Daoy (cell line): ENCODE data around the gene CACNB2. TPM values are rescaled to one million over a fixed set of nuclear protein-coding genes. Genes with fewer than 3 reads are reported as not detected.

Source experiments
- DNase-seq: peaks from one replicate; pipeline ENCODE4 v3.0.0-alpha.2; 2015; ENCODE audit warnings: low read depth
- total RNA-seq: library from RNA; depleted of rRNA; stranded (reverse); fragments of >200 nt; shearing (Covaris generic); gene quantifications from 2 replicates; pipeline ENCODE4 v1.2.3, GENCODE V29; 2014

The CACNB2 gene
- total RNA-seq, 1 experiment from 2014 or later: 0.06 TPM

GRCh38 chr10:18446205-18446604 lies 306.0 kb downstream of the CACNB2 start:
- no peak for DNase-seq

GRCh38 chr10:18449611-18450026 lies 309.4 kb downstream of the CACNB2 start:
- DNase-seq: no peak

DNA sequence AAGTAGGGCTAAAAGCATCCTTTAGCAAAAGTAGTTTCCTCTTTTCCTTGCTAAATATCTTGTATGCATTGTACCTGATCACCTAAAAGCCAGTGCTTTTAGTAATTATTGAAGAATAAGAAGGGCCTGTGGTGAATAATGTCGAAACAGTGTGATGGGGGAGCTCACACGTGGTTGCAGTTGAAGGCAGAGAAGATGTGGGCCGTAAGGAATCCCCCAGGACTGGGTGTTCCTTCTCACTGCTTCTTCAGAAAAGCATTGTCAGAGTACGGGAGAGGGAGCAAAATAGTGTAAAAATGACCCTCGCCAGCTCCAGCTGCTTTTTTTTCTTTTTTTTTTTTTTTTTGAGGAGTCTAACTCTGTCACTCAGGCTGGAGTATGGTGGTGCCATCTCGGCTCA lies 310.1 kb downstream of the CACNB2 start:
- DNase-seq: no peak

- no peak for DNase-seq
Measured at GRCh38 chr10:18455086-18455884, 315.1 kb downstream of the CACNB2 start.

GRCh38 chr10:18456984-18457383 lies 316.8 kb downstream of the CACNB2 start:
- DNase-seq: no peak

- no peak for DNase-seq
Measured at GRCh38 chr10:18460032-18460431, 319.8 kb downstream of the CACNB2 start.

- DNase-seq: no peak
Measured at GRCh38 chr10:18463673-18464211, 323.5 kb downstream of the CACNB2 start.

- no peak for DNase-seq
Measured at GRCh38 chr10:18469125-18469524, 328.9 kb downstream of the CACNB2 start.

- no peak for DNase-seq
Measured at GRCh38 chr10:18472977-18473376, 332.8 kb downstream of the CACNB2 start.

DNA sequence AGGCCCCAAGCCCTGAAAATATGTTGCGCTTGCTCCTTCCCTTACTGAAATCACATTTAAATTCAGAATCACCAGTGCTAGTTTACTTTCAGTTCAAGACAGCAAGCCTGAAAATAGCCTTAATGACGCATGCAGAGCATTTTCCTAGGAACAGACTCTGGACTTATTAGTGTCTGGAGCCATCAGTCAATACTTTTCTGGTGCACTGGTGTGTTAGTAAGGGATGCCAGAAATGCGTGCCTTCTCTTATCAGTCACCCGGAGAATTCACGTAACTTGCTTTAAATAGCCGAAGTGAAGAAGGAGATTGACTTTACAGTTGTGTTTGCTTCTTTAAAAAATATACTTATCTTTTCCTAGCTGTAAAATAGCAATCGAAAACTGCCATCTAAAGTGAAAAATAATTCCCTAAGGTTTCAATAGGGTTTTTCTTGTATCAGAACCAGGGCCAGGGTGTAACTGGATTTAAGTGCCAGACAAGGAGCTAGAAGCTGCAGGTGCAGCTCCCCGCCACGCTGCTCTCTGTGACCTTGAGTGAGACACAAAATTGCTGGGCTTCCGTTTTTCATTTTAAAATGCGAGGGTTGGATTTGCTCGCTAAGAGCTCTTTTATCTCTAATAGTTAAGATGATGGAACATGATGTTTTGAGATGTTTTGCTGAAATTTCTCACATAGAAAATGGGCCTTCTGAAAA lies 333.3 kb downstream of the CACNB2 start:
- no peak for DNase-seq

DNA sequence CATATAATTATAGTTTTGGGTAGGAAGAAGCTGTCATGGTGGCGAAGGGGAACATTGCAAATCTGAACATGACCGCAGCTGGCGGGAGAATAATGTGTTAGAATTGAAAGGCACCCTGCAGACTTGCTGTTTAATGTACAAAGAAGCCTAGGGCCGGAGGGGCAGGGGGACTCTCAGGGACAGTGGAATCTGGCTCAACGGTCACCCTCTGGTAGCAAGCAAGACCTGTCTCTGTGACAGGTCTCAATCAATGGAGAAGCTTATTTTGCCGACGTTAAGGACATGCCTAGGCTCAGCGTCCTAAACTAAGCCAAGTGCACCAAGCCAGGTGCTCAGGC lies 333.9 kb downstream of the CACNB2 start:
- no peak for DNase-seq

DNA sequence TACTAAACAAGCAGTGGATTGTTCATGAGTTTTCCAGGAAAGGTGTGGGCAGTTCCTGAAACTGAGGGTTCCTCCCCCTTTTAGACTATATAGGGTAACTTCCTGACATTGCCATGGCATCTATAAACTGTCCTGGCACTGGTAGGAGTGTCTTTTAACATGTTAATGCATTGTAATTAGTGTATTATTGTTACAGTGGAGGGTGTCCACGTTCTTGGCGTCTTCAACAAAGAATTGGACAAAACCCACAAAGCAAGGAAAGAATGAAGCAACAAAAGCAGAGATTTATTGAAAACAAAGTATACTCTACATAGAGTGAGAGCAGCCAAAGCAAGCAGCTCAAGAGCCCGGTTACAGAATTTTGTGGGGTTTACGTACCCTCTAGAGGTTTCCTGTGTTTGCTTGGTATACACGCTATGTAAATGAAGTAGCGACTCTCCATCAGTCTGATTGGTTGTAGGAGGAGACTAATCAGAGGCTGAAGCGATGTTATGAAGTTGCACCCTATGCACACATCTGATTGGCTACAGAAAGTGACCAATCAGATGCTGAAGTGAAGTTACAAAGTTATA lies 335.9 kb downstream of the CACNB2 start:
- DNase-seq: no peak

DNA sequence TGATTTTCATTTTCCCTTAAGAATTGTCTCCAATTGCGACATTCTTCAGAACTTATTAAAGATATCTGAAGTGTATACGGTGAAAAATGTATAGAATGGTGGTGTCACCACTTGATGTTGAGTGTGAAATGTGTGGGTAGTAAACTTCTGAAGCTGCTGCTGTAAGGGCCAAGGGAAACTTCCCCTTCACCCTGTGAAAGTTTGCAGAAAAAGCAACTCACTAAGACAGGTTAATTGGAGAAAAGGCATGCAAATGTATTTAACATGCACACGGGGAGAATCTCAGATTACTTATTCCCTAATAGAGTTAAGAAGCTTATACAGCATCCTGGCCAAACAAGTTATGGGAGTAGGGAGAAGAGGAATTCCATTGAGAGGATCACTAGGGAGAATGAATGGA lies 338.1 kb downstream of the CACNB2 start:
- no peak for DNase-seq

- no peak for DNase-seq
Measured at GRCh38 chr10:18479502-18479901, 339.3 kb downstream of the CACNB2 start.

- no peak for DNase-seq
Measured at GRCh38 chr10:18483516-18484186, 343.4 kb downstream of the CACNB2 start.

DNA sequence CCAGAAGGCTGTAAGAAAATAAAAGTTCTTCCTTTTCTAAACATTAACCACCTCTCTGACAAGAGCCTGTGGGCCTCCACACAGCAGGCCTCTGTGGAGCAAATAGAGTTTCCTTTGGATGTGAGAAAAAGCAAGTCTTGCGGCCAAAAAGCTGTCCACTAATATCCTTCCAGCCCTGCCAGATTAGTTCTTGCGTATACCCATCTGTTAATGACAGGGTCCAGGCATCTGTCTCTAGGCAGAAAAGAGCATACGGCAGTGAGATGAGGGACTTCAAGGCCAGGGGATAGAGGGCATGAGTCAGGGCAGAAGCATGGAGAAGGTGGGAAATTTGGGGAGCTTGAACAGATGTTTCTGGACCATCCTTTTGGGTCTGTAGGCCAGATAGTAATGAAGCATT lies 346.2 kb downstream of the CACNB2 start:
- DNase-seq: no peak

DNA sequence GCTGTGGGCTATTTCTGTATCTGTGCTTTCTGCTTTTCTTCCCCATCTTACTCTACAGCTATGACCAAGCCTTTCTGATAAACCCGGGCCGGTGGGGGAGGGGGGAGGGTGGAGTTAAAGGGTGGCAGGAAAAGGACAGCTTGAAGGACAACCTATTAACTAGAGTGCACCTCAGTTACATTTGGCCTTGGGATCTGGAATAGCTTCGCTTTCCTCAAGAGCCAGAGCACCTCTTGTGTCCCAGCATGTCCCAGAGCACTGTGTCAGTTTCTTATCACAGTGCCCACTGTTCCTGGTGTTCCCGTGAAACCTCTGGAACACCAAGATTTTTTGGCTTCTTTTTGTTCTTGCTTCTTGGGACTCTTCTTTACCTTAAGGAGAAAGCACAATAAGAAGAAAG lies 350.5 kb downstream of the CACNB2 start:
- DNase-seq: no peak

GRCh38 chr10:18497806-18498369 lies 357.7 kb downstream of the CACNB2 start:
- DNase-seq: no peak

DNA sequence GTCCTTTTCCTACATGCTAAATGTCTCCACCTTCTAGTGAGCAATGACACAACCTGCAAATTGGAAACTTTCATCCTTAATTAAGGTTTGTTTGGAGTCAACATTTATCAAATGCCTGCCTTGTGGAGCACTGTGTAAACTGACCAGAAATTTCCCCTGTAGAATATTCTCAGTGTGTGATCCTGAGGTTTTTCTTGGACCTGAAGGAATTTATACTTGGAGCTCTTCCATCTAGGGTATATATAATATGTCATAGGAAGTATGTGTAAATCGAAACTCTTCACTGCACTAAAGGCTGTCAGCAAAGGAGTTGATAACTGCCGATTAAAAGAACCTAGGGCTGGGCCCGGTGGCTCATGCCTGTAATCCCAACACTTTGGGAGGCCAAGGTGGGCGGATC lies 358.8 kb downstream of the CACNB2 start:
- DNase-seq: no peak

GRCh38 chr10:18500576-18500975 lies 360.4 kb downstream of the CACNB2 start:
- DNase-seq: no peak

DNA sequence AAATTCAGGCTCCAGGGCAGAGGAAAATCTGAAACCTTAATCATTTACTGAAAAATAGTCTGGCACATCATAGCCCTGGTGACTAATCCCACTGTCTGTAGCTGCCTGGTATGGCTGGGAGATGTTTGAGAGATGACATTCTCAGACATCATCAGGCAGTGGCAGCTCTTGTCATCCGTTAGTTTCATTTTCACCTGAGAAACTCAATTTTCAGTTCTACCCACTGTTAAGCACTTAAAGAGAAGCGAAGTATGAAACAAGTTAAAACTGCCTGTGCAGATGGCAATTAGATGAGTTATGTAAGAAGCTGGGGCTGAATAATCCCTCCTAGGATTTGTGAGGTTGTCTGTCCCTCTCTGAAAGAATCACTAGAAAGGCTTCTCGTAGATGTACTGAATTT lies 361.0 kb downstream of the CACNB2 start:
- DNase-seq: peak; percentile 60

DNA sequence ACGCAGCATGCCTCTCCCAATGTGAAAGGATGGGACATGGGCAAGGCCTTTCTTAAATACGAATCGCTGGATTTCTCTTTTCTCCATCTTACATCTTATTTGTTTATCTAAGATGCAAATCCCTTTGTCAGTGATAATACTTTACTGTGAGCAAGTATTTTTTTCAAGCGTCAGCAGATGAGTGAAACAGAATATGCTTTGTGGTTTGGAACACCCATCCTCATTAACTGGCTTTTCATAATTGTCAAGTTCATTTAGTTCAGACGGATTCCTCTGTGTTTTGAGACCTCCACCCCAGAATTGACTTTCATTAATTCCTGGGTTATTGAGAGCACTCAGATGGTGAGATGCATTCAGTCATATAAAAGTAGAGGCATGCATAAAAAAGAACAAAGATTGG lies 361.4 kb downstream of the CACNB2 start:
- no peak for DNase-seq
